Measurements from ENCODE around the gene CRTAP.
"Not testable (repeated sequence)": the region's sequence is repeated elsewhere in the genome, so short reads cannot be mapped to it uniquely, and the experiment has no call there.

CRTAP gene

GRCh38 chr3:33181229-33181628, 67.4 kb downstream of the CRTAP start:
- no peak for DNase-seq

GRCh38 chr3:33181641-33182040, 67.8 kb downstream of the CRTAP start:
- not testable (repeated sequence) for DNase-seq

GRCh38 chr3:33184863-33185262, 71.0 kb downstream of the CRTAP start:
- no peak for DNase-seq

- no peak for DNase-seq
Measured at GRCh38 chr3:33186524-33187367, 72.9 kb downstream of the CRTAP start.

- DNase-seq, result no peak
Measured at GRCh38 chr3:33187368-33187634, 73.5 kb downstream of the CRTAP start.

GRCh38 chr3:33194303-33194702, 80.5 kb downstream of the CRTAP start:
- DNase-seq, result no peak

GRCh38 chr3:33196538-33196937, 82.7 kb downstream of the CRTAP start:
- DNase-seq, result no peak

Measured in NCI-H1417 (cell line).